HG03095 (cell line): Measurements from ENCODE around the gene NDRG2.
A peak's percentile ranks its signal among the peaks of the same experiment; 100 is the strongest.
"Not testable (repeated sequence)": the region's sequence is repeated elsewhere in the genome, so short reads cannot be mapped to it uniquely, and the experiment has no call there.

Experiments
- ATAC-seq: cut with Tn5 transposase; IDR thresholded peaks from one replicate; pipeline ENCODE4 v1.9.1; 2021; ENCODE audit warnings: moderate library complexity; ENCODE audit not compliant: unreplicated experiment

Gene NDRG2

GRCh38 chr14:21015312-21015711 lies 9.5 kb downstream of the NDRG2 start:
- ATAC-seq: no peak

- ATAC-seq: peak; percentile 66
Measured at GRCh38 chr14:21014761-21015190, 10.1 kb downstream of the NDRG2 start.

- ATAC-seq: no peak
Measured at GRCh38 chr14:21011136-21011535, 13.7 kb downstream of the NDRG2 start.

DNA sequence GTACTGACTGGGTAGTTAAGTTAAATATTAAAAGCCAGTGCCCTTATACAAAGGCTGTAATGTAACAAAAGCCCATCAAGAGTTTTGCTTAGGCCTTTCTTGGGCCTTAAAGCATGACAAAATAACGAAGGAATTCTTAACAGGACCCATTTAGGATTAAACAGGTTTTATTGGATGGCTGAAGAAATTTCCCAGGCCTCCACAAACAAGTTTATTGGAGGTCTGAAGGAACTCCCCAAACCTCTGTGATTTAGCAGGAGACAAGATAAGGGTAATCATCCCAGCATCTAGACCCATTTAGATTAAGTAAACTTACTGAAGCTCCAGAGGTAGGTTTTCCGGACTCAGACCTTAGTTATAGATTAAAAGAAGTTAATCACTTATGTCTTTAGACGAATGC lies 15.1 kb downstream of the NDRG2 start:
- ATAC-seq: not testable (repeated sequence)

GRCh38 chr14:21003788-21004346 lies 21.0 kb downstream of the NDRG2 start:
- no peak for ATAC-seq

- ATAC-seq: no peak
Measured at GRCh38 chr14:21001218-21001617, 23.6 kb downstream of the NDRG2 start.

GRCh38 chr14:20999591-20999990 lies 25.3 kb downstream of the NDRG2 start:
- ATAC-seq: no peak

- ATAC-seq: no peak
Measured at GRCh38 chr14:20998674-20999366, 26.0 kb downstream of the NDRG2 start, which contains the start of gene SLC39A2. SLC39A2 (plus strand) TSS chr14:20999293; CDS start chr14:20999447, 154 bp downstream.

DNA sequence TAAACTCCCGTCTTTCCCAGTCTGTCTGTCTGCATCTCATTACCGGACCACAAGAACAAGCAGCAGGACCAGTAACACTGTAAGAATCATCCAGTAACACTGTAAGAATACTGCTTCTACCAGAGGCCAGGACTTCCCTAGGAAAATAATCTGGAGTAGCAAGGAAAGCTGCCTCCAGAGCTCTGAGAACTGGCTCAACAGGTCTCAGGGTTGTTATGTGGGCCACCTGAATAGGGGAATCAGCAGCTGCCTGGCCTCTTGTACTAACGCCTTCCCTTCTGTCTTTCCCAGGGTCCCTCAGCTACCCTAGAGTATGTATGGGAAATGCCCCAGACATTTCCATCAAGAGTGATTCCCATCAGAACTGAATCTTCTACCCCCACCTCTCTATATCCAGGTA lies 26.7 kb downstream of the NDRG2 start:
- no peak for ATAC-seq

- no peak for ATAC-seq
Measured at GRCh38 chr14:20997564-20997963, 27.3 kb downstream of the NDRG2 start.

GRCh38 chr14:20997115-20997514 lies 27.7 kb downstream of the NDRG2 start:
- ATAC-seq: no peak

GRCh38 chr14:20996521-20996920 lies 28.3 kb downstream of the NDRG2 start:
- no peak for ATAC-seq

GRCh38 chr14:20989787-20990600 lies 34.9 kb downstream of the NDRG2 start, which contains the start of gene METTL17:
METTL17 (plus strand) TSS chr14:20989980; CDS start chr14:20990003, 23 bp downstream.
- peak; percentile 94 for ATAC-seq

- no peak for ATAC-seq
Measured at GRCh38 chr14:20989471-20989786, 35.4 kb downstream of the NDRG2 start.

GRCh38 chr14:20988717-20989470 lies 36.0 kb downstream of the NDRG2 start:
- no peak for ATAC-seq

- no peak for ATAC-seq
Measured at GRCh38 chr14:20986811-20987210, 38.0 kb downstream of the NDRG2 start.

GRCh38 chr14:20985650-20986049 lies 39.2 kb downstream of the NDRG2 start:
- ATAC-seq: not testable (repeated sequence)

GRCh38 chr14:20982646-20983369 lies 42.1 kb downstream of the NDRG2 start:
- no peak for ATAC-seq

GRCh38 chr14:20980906-20981305 lies 44.0 kb downstream of the NDRG2 start:
- ATAC-seq: no peak

- no peak for ATAC-seq
Measured at GRCh38 chr14:20978687-20979086, 46.2 kb downstream of the NDRG2 start.
